NCI-H1694 treated with DMSO at 0.1 percent for 48 hours (cell line): ENCODE results near the gene MRPL43.
A peak's percentile ranks its signal among the peaks of the same experiment; 100 is the strongest.

Experiments used
- DNase-seq: peaks from one replicate; lab custom pipeline; 2025; lab: John Stamatoyannopoulos, UW

Gene MRPL43

DNA sequence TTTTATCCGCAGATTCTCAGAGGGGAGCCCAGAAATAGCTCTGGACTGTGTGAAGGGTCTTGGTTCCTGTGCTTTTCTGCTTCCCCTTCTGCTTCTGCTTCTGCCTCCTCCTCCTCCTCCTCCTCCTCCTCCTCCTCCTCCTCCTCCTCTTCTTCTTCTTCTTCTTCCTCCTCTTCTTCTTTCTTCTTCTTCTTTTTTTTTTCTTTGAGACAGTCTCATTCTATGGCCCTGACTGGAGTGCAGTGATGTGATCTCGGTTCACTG is 32.1 kb upstream of the MRPL43 start:
- DNase-seq: no peak

DNA sequence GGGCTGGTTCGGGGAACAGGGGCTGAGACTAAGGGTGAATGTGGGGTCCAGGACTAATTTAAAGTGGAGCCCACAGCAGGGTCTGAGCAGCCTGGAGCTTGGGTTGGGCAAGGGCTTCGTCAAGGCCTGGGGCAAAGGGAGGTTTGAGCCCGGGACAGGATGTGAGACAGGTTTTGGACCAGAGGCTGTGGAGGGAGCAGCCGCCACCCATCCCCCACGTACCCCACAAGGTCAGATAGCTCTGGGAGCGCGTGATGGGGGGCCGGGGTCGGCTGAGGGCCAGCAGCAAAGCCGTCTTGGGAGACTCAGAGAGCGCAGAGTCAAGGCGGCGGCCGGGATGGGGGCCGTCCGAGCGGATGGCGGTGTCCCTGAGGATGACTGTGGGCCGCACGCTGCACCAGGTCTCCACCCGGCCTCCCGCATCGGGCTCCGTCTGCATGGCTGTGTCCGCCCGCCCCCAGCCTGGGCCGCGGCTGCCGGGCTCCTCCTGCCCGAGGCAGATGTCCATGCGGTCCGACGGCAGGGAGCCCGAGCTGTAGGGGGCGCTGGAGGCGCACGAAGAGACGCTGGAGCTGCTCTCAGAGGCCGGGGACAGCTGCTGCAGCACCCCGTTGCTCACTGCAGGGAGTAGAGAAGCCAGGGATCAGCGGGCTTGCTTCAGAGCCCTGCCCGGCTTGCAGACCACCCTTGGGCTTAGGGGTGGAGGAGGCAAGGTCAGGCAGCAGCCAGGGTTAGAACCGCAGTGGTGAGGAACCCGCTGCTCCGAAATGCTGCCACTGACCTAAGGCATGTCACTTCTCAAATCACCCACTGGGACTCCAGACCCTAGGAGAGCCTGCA is 31.5 kb upstream of the MRPL43 start:
- peak; percentile 71 for DNase-seq

DNA sequence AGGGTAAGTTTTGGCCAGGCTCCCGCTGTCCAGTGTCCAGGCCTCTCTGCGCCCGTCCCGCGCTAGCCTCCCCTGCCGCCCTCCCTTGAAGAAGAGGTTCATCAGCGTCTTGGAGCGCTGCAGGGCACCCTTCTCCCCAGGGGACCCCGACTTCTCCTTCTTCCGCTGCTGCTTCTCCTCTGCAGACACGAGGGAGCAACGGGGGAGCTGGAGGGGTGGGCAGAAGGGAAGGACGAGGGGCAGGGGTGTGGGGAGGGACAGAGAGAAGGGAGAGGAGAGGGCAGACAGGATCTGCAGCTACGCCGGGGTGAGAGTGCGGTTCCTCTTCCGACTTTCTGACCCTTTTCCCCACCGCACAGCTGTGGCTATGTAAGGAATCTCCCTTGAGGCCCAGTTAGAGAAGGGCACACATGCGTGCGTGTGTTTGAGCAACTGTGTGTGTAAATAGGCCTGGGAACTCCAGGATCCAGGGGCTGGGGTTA is 30.9 kb upstream of the MRPL43 start:
- DNase-seq: no peak

DNA sequence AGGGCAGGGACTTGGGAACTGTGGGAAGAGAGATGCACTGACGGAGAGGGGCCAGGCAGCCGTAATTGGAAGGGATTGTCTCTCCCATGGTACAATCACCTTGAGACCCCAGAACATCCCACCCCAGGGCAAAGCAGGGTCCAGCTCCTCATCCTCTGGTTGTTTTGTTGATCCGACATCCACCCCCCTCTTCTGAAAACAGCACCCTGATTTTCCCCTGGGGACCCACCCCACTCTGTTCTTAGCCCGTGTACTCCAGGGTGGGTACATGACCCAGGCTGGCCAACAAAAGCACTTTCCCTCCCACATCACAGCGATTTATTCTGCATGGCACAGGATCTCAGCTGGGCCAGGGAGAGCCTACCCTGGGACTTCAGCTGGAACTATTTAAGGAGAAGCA is 29.5 kb upstream of the MRPL43 start:
- no peak for DNase-seq

DNA sequence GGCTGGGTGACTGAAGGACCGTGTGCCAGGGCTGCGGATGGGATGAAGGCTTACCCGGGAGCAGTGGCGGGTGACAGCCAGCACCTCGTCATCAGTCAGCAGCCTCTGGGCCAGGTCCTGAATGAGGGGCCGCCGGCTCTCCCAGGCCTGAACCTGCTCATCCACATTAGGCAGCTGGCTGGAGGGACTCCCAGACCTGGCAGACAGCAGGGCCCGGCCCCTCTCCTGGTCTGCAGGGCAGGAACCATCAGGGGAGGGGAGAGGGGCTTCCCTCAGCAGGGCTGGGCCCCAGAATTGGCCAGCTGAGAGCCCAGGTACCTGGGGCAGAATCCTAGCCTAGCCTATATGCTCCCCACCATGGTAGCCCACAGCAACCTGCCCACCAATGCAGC is 28.3 kb upstream of the MRPL43 start:
- DNase-seq: no peak

DNA sequence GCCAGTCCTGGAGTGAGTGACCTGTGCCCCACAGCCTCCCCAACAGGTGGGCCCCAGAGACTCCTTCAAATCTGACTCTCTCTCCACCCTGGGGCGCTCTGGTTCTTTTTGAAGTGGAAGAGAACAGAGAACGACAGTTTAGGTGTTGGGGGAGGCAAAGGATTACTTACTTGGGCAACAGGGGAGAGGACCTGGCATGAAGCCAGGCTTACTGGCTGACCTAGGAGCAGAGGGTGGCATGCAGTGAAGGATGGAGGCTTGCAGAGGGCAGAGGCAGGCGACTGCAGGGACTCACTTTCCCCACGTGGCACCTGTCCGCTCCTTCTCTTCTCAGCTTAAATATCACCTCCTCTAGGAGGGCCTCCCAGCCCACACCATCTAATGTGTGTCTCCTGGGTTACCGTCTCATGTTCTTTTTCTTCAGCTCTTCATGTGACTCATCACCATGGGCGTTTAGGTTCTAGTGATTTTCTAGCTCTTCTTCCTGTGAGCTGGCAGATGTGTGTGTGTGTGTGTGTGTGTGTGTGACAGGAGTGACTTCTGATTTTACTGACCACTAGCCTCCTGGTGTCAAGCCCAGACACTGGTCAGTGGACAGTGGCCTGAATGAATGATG is 27.8 kb upstream of the MRPL43 start:
- DNase-seq: no peak

DNA sequence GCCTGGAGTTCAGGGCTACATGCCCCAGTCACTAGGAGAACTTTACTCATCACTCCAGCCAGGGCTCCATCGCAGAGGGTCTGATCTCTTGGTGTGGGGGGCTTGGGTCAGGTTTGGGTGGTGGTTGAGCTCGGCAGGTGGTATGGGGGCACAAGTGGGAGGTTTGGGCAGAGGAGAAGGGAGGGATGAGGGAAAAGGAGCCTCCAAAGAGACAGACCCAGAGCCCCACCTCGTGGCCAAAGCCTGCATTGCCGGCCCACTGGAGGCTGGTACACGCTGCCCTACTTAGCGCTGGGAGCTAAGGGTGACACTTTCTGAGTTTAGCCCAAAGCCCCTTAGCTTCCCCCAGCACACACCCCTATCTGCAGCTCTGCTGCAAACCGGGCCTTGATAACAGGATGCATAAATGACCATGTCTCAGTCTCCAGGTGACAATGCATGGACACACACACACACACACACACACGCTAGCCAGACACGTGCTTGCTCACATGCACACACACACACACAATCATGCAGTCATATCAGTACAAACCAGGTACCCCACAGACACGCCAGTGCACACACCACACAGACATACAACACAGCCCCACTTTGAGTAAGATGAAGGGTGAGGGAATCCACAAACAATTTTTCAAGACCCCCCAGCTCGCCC is 27.1 kb upstream of the MRPL43 start:
- peak; percentile 30 for DNase-seq

DNA sequence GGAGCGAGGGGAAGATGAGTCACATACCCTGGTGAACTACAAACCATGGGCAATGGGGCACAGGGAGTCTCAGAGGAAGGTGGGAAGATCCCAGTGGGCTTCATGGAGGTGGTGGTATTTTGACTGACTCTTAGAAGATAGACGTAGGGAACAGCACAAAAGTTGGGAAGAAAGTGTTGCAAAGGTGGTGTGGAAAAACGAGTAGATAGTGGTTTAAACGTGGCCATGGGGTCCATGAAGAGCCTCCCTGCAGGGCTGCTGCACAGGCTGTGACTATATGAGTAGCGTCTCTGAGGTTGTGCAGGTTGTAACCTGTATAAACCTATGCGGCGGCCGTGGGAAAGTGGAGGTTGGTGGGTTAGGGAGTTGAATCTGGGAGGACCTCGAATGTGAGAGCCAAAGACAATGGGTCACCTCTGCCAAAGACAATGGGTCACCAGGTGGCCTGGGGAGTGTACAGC is 26.1 kb upstream of the MRPL43 start:
- DNase-seq: no peak

DNA sequence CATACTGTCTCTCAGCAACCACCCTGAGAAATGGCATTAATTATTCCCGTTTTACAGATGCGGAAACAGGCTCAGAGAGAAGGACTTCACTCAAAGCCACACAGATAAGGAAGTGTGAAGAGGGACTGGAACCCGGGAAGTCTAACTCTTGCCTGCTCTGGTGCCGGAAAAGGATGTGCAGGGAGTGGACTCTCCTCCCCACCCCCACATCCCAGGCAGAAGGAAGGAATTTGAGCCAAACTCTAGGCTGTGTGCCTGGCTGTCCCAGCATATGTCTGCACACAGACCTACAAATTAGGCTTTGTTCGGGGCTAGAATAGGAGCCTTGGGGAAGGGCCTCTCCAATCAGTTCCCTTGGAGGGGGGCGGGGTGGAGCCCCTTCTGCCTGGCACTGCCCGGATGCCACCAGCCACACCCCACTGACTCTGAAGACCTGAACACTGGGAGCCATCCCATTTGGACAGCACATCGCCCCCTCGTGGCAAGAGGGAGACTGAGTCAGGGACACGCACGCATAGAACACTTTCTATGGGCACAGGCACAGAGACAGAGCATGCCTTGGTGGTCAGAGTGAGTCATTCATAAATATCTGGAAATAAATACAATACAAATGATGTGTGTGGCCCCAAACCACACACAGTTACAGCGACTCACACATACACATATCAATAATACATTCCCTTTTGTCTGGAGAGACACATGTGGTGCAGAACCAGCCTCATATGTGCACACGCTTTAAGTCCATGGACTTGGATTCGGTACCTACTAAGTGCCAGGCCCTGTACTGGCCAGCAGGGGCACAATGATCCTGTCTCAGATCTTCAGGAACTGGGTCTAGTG is 25.4 kb upstream of the MRPL43 start:
- DNase-seq: peak; percentile 89

DNA sequence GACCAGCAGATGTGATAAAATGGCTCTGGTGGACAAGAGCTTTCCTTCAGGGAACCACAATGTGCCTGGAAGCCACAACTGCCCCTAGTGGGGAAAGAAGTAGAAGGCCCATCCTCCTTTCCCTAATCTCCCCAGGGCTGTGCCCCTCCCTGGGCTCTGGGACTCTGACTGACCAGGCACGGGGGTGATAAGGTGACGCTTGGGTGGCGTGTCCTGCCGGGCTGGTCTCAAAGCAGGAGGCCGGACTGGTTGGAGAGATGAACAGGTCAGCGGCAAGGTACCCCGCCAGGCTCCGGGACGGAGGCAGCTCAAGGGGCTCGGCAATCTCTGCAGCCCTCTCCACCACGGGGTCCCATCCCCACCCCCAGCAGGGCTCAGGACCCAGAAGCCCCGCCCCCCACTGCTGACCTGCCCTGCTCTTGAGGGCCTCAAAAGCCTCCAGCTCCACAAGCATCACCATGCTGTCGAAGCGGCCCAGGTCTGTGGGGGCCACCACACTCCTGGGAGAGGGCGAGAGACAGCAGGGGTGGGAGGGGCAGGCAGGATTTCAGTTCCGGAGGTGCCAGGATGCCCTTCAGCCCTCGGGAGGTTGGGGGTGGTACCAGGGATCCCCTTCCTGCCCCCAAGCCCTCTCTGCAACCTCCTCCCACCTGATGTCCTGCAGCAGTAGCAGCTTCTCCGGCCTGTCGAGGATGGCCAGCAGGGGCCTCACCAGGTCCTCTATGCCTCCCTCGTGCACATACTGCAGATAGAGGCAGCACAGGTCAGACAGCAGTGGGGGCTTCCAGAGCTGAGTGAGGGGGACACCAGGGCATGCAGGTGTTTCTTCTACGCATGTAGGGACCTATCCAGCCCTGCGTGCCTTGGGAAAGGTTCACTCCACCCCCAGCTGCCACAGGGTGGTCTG is 24.5 kb upstream of the MRPL43 start:
- DNase-seq: no peak

DNA sequence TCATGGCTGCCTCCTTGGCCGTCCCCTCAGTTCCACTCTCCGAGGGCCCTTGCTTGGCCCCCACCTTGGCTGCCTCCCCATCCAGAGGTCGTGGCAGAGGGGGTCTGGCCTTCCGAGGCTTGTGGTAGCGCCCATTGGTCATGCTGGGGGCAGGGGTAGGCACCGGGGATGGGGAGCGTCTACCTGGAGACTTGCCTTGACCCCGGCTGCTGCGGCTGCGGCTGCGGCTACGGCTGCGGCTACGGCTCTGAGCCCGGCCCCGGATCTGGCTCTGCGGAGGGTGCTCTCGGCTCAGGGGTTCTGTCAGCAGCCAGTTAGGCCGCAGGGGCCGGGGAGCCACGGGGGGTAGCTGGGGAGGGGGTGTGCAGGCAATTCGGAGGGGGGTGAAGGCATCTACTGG is 23.0 kb upstream of the MRPL43 start:
- no peak for DNase-seq

DNA sequence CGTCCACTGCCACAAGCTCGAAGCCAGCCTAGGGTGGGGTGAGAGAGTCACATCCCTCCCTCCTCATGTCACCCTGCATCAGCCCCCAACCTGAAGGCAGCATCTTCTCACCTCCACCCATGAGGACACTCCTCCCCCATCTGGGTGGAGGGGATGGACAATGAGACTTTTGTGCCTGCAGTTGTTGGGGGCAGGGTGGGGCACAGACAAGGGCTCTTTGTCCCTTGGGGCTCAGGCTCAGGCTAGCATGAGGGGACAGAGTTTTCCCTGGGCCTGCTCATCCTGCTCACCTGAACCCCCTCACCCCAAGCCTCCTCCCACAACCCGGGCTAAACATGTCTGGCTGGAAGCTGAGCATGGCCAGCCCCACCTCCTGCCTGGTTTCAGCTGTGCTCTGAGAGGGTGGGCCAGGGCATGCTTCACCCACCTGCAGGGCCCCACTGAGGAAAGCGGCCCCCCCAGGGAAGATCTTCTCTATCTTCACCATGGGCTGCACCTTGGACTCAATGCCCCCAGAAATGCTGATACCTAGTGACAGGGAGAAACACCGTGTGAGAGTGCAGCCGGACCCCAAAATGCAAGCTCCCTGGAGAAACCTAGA is 21.6 kb upstream of the MRPL43 start:
- DNase-seq: no peak

DNA sequence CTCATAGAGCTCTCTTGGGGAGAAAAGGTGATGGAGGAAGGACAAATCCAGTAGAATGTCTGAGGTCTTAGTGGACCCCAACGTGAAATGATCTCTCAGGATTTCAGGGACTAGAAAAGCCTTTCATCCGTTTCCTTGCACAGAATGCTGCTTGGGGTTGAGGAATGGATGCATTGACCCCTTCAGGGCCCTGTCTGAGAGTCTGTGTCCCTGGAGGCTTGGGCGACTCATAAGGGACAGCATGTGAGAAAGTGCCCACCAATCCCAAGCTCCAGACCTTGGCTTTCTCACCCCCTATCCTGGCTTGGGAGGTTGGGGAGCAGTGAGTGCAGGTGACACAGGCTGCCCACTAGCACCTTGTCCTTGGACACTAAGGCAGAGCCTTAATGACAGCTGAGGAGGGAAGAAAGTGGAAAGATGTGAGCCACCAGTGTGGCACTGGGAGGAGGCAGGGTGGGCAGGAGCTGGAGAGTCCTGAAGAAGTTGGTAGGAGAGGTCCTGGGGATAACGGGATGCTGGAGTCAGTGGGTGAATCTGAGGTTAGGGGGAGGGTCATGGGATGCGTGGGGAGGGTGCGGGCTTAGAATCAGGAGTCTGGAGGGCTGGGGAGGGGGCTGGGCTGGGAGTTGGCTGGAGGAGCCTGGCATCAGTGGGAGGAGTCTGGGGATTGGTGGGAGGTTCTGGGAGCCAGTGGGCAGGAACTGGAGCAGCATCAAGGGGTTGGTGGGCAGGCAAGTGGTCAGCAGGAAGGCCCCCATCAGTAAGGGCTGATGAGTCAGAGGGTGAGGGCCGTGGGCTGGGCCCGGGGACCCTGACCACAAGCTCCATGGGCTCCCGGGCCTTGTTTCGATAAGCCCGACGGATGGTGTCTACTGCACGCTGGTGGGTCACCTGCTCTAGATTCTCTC is 20.9 kb upstream of the MRPL43 start:
- no peak for DNase-seq

DNA sequence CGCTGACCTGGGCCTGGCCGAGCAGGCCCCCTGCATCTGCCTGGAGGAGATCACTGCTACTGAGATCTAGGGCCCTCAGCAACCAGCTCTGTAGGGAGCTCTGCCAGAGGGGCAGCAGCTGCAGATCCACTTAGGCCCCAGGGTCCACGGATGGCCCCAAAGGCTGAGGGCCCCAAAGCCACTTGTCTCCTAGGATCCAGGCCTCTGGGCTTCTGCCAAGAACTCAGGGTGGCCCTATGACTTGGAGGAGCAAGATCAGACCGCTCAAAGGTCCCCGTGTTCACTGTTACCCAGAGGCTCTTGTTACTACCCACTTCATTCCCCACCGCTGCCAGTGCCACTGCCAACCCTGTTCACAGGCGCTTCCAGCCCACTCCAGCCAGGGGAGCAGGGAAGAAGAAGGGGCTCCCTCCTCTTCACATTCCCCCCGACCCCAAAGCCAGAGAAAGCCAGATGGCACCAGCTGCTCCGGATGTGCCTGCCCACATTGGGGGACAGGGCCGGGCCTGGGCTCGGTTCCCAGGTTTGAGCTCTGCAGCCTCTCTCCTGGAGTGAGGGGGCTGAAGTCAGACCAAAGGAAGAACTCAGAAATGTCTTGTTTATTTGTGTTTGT is 19.9 kb upstream of the MRPL43 start:
- DNase-seq: no peak

DNA sequence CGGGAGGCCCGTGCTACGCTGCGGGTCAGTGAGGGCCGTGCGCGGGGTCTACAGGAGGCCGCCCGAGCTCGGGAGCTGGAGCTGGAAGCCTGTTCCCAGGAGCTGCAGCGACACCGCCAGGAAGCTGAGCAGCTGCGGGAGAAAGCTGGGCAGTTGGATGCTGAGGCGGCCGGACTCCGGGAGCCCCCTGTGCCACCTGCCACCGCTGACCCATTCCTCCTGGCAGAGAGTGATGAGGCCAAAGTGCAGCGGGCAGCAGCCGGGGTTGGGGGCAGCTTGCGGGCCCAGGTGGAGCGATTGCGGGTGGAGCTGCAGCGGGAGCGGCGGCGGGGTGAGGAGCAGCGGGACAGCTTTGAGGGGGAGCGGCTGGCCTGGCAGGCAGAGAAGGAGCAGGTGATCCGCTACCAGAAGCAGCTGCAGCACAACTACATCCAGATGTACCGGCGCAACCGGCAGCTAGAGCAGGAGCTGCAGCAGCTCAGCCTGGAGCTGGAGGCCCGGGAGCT is 19.3 kb upstream of the MRPL43 start:
- peak; percentile 12 for DNase-seq

DNA sequence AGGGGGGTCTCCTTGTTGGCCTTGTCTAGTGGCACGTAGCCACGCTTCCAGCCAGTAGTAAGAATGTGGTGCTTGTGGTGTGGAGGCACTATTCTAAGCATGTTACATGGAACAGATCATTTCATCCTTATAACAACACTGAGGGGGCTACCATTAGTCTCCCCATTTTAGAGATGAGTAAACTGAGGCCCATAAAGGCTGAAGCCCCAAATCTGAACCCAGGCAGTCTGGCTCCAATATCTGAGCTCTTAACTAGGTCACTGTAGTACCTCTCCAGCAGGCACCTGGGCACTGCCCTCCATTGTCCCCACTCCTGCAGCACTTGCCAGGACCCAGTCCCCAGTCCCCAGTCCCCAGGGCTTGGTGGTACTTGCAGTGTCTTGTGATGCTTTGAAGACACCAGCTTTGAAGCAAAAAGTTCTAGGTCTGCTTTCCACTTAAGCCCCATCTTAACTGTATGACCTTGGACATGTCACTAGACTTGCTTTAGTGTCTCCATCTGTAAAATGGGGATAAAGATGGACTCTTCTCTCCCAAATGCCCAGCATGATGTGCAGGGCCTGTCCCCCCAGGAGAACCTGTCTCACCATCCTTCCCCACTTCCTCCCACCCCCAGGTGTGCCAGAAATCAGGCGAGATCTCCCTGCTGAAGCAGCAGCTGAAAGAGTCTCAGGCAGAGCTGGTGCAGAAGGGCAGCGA is 18.7 kb upstream of the MRPL43 start:
- DNase-seq: no peak

DNA sequence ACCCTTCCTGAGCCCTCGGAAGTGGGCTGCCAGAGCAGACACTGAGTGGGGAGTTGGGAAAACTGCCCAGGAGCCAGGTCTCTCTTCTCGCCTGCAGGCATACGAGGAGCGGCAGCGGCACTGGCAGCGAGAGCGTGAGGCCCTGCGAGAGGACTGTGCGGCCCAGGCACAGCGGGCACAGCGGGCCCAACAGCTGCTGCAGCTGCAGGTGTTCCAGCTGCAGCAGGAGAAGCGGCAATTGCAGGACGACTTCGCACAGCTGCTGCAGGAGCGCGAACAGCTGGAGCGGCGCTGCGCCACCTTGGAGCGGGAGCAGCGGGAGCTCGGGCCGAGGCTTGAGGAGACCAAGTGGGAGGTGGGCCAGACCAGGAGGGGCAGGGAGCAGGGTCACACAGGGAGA is 18.1 kb upstream of the MRPL43 start:
- no peak for DNase-seq

DNA sequence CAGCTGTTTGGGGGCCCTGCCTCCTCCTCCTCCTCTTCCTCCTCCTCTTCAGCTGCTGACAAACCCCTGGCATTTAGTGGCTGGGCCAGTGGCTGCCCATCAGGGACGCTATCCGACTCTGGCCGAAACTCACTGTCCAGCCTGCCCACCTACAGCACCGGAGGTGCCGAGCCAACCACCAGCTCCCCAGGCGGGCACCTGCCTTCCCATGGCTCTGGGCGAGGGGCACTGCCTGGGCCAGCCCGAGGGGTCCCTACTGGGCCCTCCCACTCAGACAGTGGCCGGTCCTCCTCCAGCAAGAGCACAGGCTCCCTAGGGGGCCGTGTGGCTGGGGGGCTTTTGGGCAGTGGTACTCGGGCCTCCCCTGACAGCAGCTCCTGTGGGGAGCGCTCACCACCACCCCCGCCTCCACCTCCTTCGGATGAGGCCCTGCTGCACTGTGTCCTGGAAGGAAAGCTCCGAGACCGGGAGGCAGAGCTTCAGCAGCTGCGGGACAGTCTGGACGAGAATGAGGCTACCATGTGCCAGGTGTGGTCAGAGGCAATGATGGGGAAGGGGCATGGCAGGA is 16.4 kb upstream of the MRPL43 start:
- DNase-seq: no peak
